Breast epithelium (tissue), 4 donors: ENCODE data around the gene ELMOD1. TPM values are rescaled to one million over a fixed set of nuclear protein-coding genes. Genes with fewer than 3 reads are reported as not detected.

ENCODE experiments used
- DNase-seq, 2 donors: peaks; one replicate each; pipeline ENCODE4 v3.0.0-alpha.2; 2019; ENCODE audit warnings: low spot score in 2 of 2
- H3K27ac ChIP-seq, 2 donors: fragments of 200-600 bp; sonication (generic) in 1 of 2; one replicate each; pipeline ENCODE4 v1.5.1; 2016 to 2019; ENCODE audit warnings: mild to moderate bottlenecking in 1 of 2
- H3K27me3 ChIP-seq, 2 donors: fragments of 200-600 bp; sonication (generic) in 1 of 2; one replicate each; pipeline versions ENCODE4 v1.5.1 to v1.6.0; 2017 to 2019; ENCODE audit warnings: control low read depth in 1 of 2, mild to moderate bottlenecking in 1 of 2
- H3K36me3 ChIP-seq: fragments of 200-600 bp; one replicate; pipeline ENCODE4 v1.5.1; 2019
- H3K4me1 ChIP-seq, 2 donors: fragments of 200-600 bp; sonication (generic); one replicate each; pipeline ENCODE4 v1.5.1; 2016 to 2019; ENCODE audit warnings: control low read depth in 1 of 2
- H3K4me3 ChIP-seq, 3 donors: fragments of 200-600 bp; sonication (generic); 1 replicate in 2 of 3; 2 replicates in 1 of 3; pipeline ENCODE4 v1.5.1; 2016 to 2019; ENCODE audit warnings: mild to moderate bottlenecking in 3 of 3, moderate library complexity in 2 of 3
- H3K9me3 ChIP-seq, 2 donors: fragments of 200-600 bp; sonication (generic) in 1 of 2; one replicate each; pipeline ENCODE4 v1.5.1; 2016 to 2019; ENCODE audit warnings: control low read depth in 1 of 2
- POLR2A ChIP-seq: fragments of 450-650 bp; IDR thresholded peaks from one replicate; pipeline ENCODE4 v1.6.1; 2016; ENCODE audit warnings: antibody characterized with exemption, mild to moderate bottlenecking, moderate library complexity
- POLR2AphosphoS5 ChIP-seq, 3 donors: sonication (generic); formaldehyde crosslinking; IDR thresholded peaks; one replicate each; pipeline ENCODE4 v1.6.1; 2017; ENCODE audit warnings: antibody characterized with exemption in 3 of 3
- intact Hi-C: fragments of 100-400 bp; cut with DNase I; formaldehyde crosslinking; loops from one replicate; pipeline ENCODE4 v1.15.1; 2023; ENCODE audit warnings: low total_unique reads
- total RNA-seq, 3 donors: library from RNA; depleted of rRNA; stranded (reverse); fragments of >200 nt; gene quantifications; one replicate each; pipeline ENCODE4 v1.1.0, GENCODE V29; 2016
- TF ChIP-seq, protein P1 (sequence below), 3 donors: fragments of 450-650 bp; IDR thresholded peaks; one replicate each; pipeline ENCODE4 v1.5.1; 2016 to 2017; ENCODE audit warnings: antibody characterized with exemption in 3 of 3, mild to moderate bottlenecking in 3 of 3, moderate library complexity in 3 of 3

The ELMOD1 gene
- total RNA-seq, 3 donors from 2014 or later: not detected

- Histone ChIP-seq H3K9me3 (no peaks in the 10 kb centered on the region), H3K27me3 (no peaks in the 10 kb centered on the region), H3K4me3 (no peak overlapping the region), H3K36me3 (peaks cover 7% of the 10 kb centered on the region), H3K4me1 (no peaks in the 10 kb centered on the region), H3K27ac (no peak overlapping the region)
- no peak for TF ChIP-seq POLR2AphosphoS5 (IDR thresholded peaks at IDR 0.05)
- TF ChIP-seq, protein P1, sequence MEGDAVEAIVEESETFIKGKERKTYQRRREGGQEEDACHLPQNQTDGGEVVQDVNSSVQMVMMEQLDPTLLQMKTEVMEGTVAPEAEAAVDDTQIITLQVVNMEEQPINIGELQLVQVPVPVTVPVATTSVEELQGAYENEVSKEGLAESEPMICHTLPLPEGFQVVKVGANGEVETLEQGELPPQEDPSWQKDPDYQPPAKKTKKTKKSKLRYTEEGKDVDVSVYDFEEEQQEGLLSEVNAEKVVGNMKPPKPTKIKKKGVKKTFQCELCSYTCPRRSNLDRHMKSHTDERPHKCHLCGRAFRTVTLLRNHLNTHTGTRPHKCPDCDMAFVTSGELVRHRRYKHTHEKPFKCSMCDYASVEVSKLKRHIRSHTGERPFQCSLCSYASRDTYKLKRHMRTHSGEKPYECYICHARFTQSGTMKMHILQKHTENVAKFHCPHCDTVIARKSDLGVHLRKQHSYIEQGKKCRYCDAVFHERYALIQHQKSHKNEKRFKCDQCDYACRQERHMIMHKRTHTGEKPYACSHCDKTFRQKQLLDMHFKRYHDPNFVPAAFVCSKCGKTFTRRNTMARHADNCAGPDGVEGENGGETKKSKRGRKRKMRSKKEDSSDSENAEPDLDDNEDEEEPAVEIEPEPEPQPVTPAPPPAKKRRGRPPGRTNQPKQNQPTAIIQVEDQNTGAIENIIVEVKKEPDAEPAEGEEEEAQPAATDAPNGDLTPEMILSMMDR (IDR thresholded peaks at IDR 0.05): no peak
- no peak for TF ChIP-seq POLR2A
- intact Hi-C loops: no loop called here
- DNase-seq: no peak
These were observed 40.6 kb upstream of the ELMOD1 start for GRCh38 chr11:107550304-107550703.

GRCh38 chr11:107561688-107562087, 29.3 kb upstream of the ELMOD1 start:
- Histone ChIP-seq H3K4me3 (no peak overlapping the region), H3K9me3 (no peaks in the 10 kb centered on the region), H3K27me3 (no peaks in the 10 kb centered on the region), H3K36me3 (no peaks in the 10 kb centered on the region), H3K4me1 (no peaks in the 10 kb centered on the region), H3K27ac (no peak overlapping the region)
- TF ChIP-seq, protein P1 (IDR thresholded peaks at IDR 0.05): no peak
- no peak for TF ChIP-seq POLR2AphosphoS5 (IDR thresholded peaks at IDR 0.05)
- TF ChIP-seq POLR2A: no peak
- DNase-seq: no peak
- intact Hi-C loops: no loop called here

DNA sequence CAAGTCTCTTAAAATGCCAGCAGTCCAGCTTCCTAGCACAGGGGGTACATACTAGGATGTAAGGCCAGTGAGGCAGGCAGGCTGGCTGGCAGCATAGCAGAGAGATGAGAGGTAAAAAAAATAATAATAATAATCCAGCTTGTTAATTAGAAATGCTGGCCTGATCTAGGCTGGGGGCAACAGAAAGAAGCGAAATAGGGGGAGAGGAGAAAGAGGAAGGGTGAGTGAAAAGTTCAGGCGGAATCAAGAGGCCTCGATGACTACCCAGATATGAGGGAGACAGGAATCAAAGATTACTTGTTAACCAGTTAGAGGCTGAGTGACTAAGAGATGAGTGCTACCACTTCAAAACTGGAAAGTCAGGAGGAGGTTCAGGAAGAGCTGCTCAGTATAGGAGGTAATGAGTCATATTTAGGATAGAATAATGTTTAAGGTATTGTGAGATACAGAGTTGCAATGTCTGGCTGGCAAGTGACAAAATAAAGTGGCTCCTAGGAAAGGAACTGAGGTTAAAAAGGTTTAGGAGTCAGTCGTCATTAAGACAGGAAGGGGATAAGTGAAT, 28.2 kb upstream of the ELMOD1 start:
- intact Hi-C loops: no loop called here
- no peaks in the 10 kb centered on the region for H3K9me3 ChIP-seq
- TF ChIP-seq POLR2A (no peak), POLR2AphosphoS5 (IDR thresholded peaks at IDR 0.05) (no peak)
- TF ChIP-seq, protein P1 (IDR thresholded peaks at IDR 0.05): no peak
- H3K4me3 ChIP-seq: no peak overlapping the region
- H3K4me1 ChIP-seq: no peaks in the 10 kb centered on the region
- no peak for DNase-seq
- no peaks in the 10 kb centered on the region for H3K27me3 ChIP-seq
- H3K36me3 ChIP-seq: no peaks in the 10 kb centered on the region
- H3K27ac ChIP-seq: no peak overlapping the region

DNA sequence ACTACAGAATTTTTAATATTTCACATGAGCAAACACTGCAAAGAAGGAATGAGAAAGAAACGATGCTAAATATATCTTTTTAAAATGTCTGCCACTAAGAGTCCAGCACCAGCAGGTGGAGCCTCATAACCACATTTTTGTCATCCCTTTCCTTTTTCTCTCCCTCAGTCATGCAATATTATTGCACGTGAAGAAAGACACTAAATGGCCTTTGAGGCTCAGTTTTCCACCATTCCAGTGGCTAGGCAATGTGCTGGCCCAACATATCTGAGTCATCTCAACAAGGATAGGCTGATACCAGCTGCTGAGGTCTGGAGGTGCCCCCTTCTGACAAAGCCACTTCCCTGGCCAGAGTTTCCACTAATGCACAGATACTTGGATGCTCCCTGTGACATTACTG, 27.2 kb upstream of the ELMOD1 start:
- H3K4me3 ChIP-seq: no peak overlapping the region

GRCh38 chr11:107564877-107565218, 26.1 kb upstream of the ELMOD1 start:
- Histone ChIP-seq H3K4me3 (peak overlapping the region; percentile 67 to 96 (median 90)), H3K36me3 (no peaks in the 10 kb centered on the region), H3K9me3 (no peaks in the 10 kb centered on the region), H3K4me1 (no peaks in the 10 kb centered on the region), H3K27ac (peak overlapping the region; percentile 65 to 91), H3K27me3 (no peaks in the 10 kb centered on the region)
- no peak for DNase-seq
- intact Hi-C loops: no loop called here
- TF ChIP-seq, protein P1 (IDR thresholded peaks at IDR 0.05): no peak
- no peak for TF ChIP-seq POLR2A
- TF ChIP-seq POLR2AphosphoS5 (IDR thresholded peaks at IDR 0.05): no peak

More for the DNA sequence above, 27.2 kb upstream of the ELMOD1 start:
- DNase-seq: no peak
- no peaks in the 10 kb centered on the region for H3K9me3 ChIP-seq
- TF ChIP-seq POLR2A: no peak
- TF ChIP-seq, protein P1 (IDR thresholded peaks at IDR 0.05): peak in 2 of 3 donors; percentile 29 to 33
- H3K4me1 ChIP-seq: no peaks in the 10 kb centered on the region
- intact Hi-C loops: no loop called here
- H3K27me3 ChIP-seq: no peaks in the 10 kb centered on the region
- H3K27ac ChIP-seq: peak overlapping the region in 1 of 2 donors; percentile 8
- no peaks in the 10 kb centered on the region for H3K36me3 ChIP-seq
